ENCODE results near the gene KIF17. TPM values are rescaled to one million over a fixed set of nuclear protein-coding genes. Genes with fewer than 3 reads are reported as not detected.

The KIF17 gene
- total RNA-seq, 2 donors from 2014 or later = 0.06 to 0.85 TPM

- Mint-ChIP-seq H3K27me3 (peaks cover 6% of the 10 kb centered on the region), H3K4me3 (no peak overlapping the region), H3K4me1 (no peaks in the 10 kb centered on the region), H3K27ac (no peak overlapping the region), H3K36me3 (ENCODE audit: low read depth) (no peaks in the 10 kb centered on the region), H3K9me3 (no peaks in the 10 kb centered on the region)
- ATAC-seq (replicated peaks) = no peak
These were observed 7.1 kb downstream of the KIF17 start for GRCh38 chr1:20710469-20711284.

- H3K36me3 Mint-ChIP-seq (ENCODE audit: low read depth) = no peaks in the 10 kb centered on the region
- H3K4me1 Mint-ChIP-seq = no peaks in the 10 kb centered on the region
- no peaks in the 10 kb centered on the region for H3K9me3 Mint-ChIP-seq
- ATAC-seq (replicated peaks) = no peak
- H3K27me3 Mint-ChIP-seq = peaks cover under 1% of the 10 kb centered on the region
- H3K27ac Mint-ChIP-seq = no peak overlapping the region
- H3K4me3 Mint-ChIP-seq = no peak overlapping the region
These were observed 7.9 kb downstream of the KIF17 start for GRCh38 chr1:20709868-20710267.

GRCh38 chr1:20708891-20709290 lies 8.9 kb downstream of the KIF17 start:
- Mint-ChIP-seq H3K27ac (no peak overlapping the region), H3K36me3 (ENCODE audit: low read depth) (no peaks in the 10 kb centered on the region), H3K4me3 (no peak overlapping the region), H3K27me3 (no peaks in the 10 kb centered on the region), H3K4me1 (no peaks in the 10 kb centered on the region), H3K9me3 (no peaks in the 10 kb centered on the region)
- no peak for ATAC-seq (replicated peaks)

GRCh38 chr1:20708057-20708456 lies 9.8 kb downstream of the KIF17 start:
- Mint-ChIP-seq H3K27ac (no peak overlapping the region), H3K36me3 (ENCODE audit: low read depth) (no peaks in the 10 kb centered on the region), H3K4me1 (no peaks in the 10 kb centered on the region), H3K27me3 (peaks cover 3% of the 10 kb centered on the region), H3K4me3 (no peak overlapping the region), H3K9me3 (no peaks in the 10 kb centered on the region)
- no peak for ATAC-seq (replicated peaks)

GRCh38 chr1:20706841-20707240 lies 11.0 kb downstream of the KIF17 start:
- Mint-ChIP-seq H3K9me3 (no peaks in the 10 kb centered on the region), H3K27ac (no peak overlapping the region), H3K36me3 (ENCODE audit: low read depth) (no peaks in the 10 kb centered on the region), H3K27me3 (peaks cover 3% of the 10 kb centered on the region), H3K4me3 (no peak overlapping the region), H3K4me1 (no peaks in the 10 kb centered on the region)
- ATAC-seq (replicated peaks) = no peak

- H3K27me3 Mint-ChIP-seq = peaks cover 3% of the 10 kb centered on the region
- no peak overlapping the region for H3K4me3 Mint-ChIP-seq
- no peaks in the 10 kb centered on the region for H3K4me1 Mint-ChIP-seq
- no peak for ATAC-seq (replicated peaks)
- H3K27ac Mint-ChIP-seq = no peak overlapping the region
- H3K9me3 Mint-ChIP-seq = no peaks in the 10 kb centered on the region
- H3K36me3 Mint-ChIP-seq (ENCODE audit: low read depth) = no peaks in the 10 kb centered on the region
These were observed 12.5 kb downstream of the KIF17 start for GRCh38 chr1:20705203-20705755.

- no peak overlapping the region for H3K27ac Mint-ChIP-seq
- peaks cover 3% of the 10 kb centered on the region for H3K27me3 Mint-ChIP-seq
- ATAC-seq (replicated peaks) = no peak
- no peaks in the 10 kb centered on the region for H3K9me3 Mint-ChIP-seq
- no peaks in the 10 kb centered on the region for H3K4me1 Mint-ChIP-seq
- H3K36me3 Mint-ChIP-seq (ENCODE audit: low read depth) = no peaks in the 10 kb centered on the region
- H3K4me3 Mint-ChIP-seq = no peak overlapping the region
These were observed 13.2 kb downstream of the KIF17 start for GRCh38 chr1:20704390-20705202.

GRCh38 chr1:20703124-20703756 lies 14.6 kb downstream of the KIF17 start:
- Mint-ChIP-seq H3K9me3 (no peaks in the 10 kb centered on the region), H3K4me3 (no peak overlapping the region), H3K27ac (no peak overlapping the region)

GRCh38 chr1:20702416-20702815 lies 15.4 kb downstream of the KIF17 start:
- Mint-ChIP-seq H3K4me3 (no peak overlapping the region), H3K27me3 (peaks cover 3% of the 10 kb centered on the region), H3K27ac (no peak overlapping the region), H3K36me3 (ENCODE audit: low read depth) (no peaks in the 10 kb centered on the region), H3K4me1 (no peaks in the 10 kb centered on the region), H3K9me3 (no peaks in the 10 kb centered on the region)
- ATAC-seq (replicated peaks) = no peak

More at GRCh38 chr1:20703124-20703756, 14.6 kb downstream of the KIF17 start:
- Mint-ChIP-seq H3K36me3 (ENCODE audit: low read depth) (no peaks in the 10 kb centered on the region), H3K27me3 (peaks cover 3% of the 10 kb centered on the region), H3K4me1 (no peaks in the 10 kb centered on the region)
- ATAC-seq (replicated peaks) = no peak

- Mint-ChIP-seq H3K27me3 (peaks cover 3% of the 10 kb centered on the region), H3K27ac (no peak overlapping the region), H3K4me3 (no peak overlapping the region), H3K4me1 (no peaks in the 10 kb centered on the region), H3K36me3 (ENCODE audit: low read depth) (no peaks in the 10 kb centered on the region), H3K9me3 (no peaks in the 10 kb centered on the region)
- ATAC-seq (replicated peaks) = no peak
These were observed 16.0 kb downstream of the KIF17 start for GRCh38 chr1:20701847-20702246.

- no peak overlapping the region for H3K27ac Mint-ChIP-seq
- H3K4me3 Mint-ChIP-seq = no peak overlapping the region
- no peaks in the 10 kb centered on the region for H3K36me3 Mint-ChIP-seq (ENCODE audit: low read depth)
- H3K4me1 Mint-ChIP-seq = no peaks in the 10 kb centered on the region
- H3K27me3 Mint-ChIP-seq = peaks cover 3% of the 10 kb centered on the region
- no peaks in the 10 kb centered on the region for H3K9me3 Mint-ChIP-seq
- no peak for ATAC-seq (replicated peaks)
These were observed 16.4 kb downstream of the KIF17 start for GRCh38 chr1:20701446-20701845.

- H3K9me3 Mint-ChIP-seq = no peaks in the 10 kb centered on the region
- H3K4me1 Mint-ChIP-seq = no peaks in the 10 kb centered on the region
- no peak overlapping the region for H3K4me3 Mint-ChIP-seq
- H3K36me3 Mint-ChIP-seq (ENCODE audit: low read depth) = no peaks in the 10 kb centered on the region
- no peak for ATAC-seq (replicated peaks)
- H3K27me3 Mint-ChIP-seq = peaks cover 4% of the 10 kb centered on the region
- H3K27ac Mint-ChIP-seq = no peak overlapping the region
These were observed 17.1 kb downstream of the KIF17 start for GRCh38 chr1:20700636-20701215.

- no peak overlapping the region for H3K4me3 Mint-ChIP-seq
- H3K36me3 Mint-ChIP-seq (ENCODE audit: low read depth) = no peaks in the 10 kb centered on the region
- H3K27ac Mint-ChIP-seq = no peak overlapping the region
- peaks cover 5% of the 10 kb centered on the region for H3K27me3 Mint-ChIP-seq
- ATAC-seq (replicated peaks) = no peak
- no peaks in the 10 kb centered on the region for H3K9me3 Mint-ChIP-seq
- no peaks in the 10 kb centered on the region for H3K4me1 Mint-ChIP-seq
These were observed 18.2 kb downstream of the KIF17 start for GRCh38 chr1:20699558-20699957.

- Mint-ChIP-seq H3K4me1 (no peaks in the 10 kb centered on the region), H3K9me3 (no peaks in the 10 kb centered on the region), H3K36me3 (ENCODE audit: low read depth) (no peaks in the 10 kb centered on the region), H3K4me3 (no peak overlapping the region), H3K27ac (no peak overlapping the region), H3K27me3 (peaks cover 5% of the 10 kb centered on the region)
- no peak for ATAC-seq (replicated peaks)
These were observed 19.5 kb downstream of the KIF17 start for GRCh38 chr1:20698195-20698910.
